PFSK-1 (cell line): ENCODE results near the gene CAB39L.

Experiments used
- POLR2AphosphoS5 ChIP-seq: IDR thresholded peaks from 2 replicates; pipeline ENCODE4 v1.6.1; 2012; ENCODE audit warnings: low read depth, mild to moderate bottlenecking, control low read depth, low read length, moderate library complexity
- SIN3A ChIP-seq: IDR thresholded peaks from 2 replicates; pipeline ENCODE4 v1.6.1; 2012; ENCODE audit warnings: mild to moderate bottlenecking, low read length, moderate library complexity, borderline replicate concordance; ENCODE audit not compliant: insufficient read depth
- TF ChIP-seq, protein P1 (sequence below), 2 experiments: IDR thresholded peaks; 2 replicates each; pipeline versions ENCODE4 v1.6.1 to v1.8.0; 2011 to 2012; ENCODE audit warnings: low read depth in 2 of 2, low read length in 2 of 2, control low read depth in 1 of 2, inconsistent platforms in 1 of 2, mild to moderate bottlenecking in 1 of 2, moderate library complexity in 1 of 2; ENCODE audit not compliant: insufficient read depth in 1 of 2

DNA sequence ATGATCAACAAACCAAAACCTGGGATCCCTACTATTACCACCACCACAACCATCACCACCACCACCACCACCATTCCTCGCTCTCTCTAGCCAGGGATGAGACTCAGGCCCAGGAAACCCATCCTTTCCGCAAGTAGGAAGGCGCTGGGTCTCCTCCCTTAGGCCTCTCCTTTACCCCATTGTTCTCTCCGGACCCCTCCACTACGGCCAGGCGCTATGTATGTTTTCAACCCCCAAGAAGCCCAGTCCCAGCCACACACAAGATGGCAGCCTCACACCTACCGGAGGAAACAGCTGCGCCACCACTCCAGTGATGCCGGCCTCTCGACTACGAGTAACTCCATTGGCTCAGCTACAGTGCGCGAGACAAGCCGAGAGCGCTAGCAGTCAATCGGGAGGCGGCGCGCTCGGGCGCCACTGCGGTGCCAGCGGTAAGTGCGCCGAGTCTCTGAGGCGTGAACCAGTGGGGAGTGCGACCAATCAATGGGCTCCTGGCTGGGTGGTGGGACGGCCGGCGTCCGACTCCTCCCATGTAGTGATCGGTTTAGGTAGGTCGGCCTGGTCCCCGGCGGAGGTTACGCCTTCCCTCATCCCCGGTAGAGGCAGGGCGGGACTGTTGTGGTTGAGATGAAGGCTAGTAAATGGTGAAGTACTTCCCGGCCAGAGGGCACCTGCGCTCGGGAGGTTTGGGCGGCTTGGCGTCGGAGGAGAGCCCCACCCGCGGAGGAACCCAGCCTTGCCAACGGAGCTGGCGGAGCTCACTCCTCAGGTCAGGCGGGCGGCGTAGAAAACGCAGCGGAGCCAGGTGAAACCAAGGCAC lies at the start of gene CAB39L, which contains the start of gene SETDB2:
- TF ChIP-seq, protein P1, sequence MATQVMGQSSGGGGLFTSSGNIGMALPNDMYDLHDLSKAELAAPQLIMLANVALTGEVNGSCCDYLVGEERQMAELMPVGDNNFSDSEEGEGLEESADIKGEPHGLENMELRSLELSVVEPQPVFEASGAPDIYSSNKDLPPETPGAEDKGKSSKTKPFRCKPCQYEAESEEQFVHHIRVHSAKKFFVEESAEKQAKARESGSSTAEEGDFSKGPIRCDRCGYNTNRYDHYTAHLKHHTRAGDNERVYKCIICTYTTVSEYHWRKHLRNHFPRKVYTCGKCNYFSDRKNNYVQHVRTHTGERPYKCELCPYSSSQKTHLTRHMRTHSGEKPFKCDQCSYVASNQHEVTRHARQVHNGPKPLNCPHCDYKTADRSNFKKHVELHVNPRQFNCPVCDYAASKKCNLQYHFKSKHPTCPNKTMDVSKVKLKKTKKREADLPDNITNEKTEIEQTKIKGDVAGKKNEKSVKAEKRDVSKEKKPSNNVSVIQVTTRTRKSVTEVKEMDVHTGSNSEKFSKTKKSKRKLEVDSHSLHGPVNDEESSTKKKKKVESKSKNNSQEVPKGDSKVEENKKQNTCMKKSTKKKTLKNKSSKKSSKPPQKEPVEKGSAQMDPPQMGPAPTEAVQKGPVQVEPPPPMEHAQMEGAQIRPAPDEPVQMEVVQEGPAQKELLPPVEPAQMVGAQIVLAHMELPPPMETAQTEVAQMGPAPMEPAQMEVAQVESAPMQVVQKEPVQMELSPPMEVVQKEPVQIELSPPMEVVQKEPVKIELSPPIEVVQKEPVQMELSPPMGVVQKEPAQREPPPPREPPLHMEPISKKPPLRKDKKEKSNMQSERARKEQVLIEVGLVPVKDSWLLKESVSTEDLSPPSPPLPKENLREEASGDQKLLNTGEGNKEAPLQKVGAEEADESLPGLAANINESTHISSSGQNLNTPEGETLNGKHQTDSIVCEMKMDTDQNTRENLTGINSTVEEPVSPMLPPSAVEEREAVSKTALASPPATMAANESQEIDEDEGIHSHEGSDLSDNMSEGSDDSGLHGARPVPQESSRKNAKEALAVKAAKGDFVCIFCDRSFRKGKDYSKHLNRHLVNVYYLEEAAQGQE (IDR thresholded peaks at IDR 0.05; ENCODE audit: insufficient read depth in 1 of 2, low read depth in 2 of 2, low read length in 2 of 2), result no peak
- TF ChIP-seq POLR2AphosphoS5 (peak; percentile 49; the same call in 1 of the 2 replicates), SIN3A (no peak)
